CD4-positive, alpha-beta T cell treated with Interleukin-6 at 100 ng/mL for 8 hours (primary cell): ENCODE measurements around the gene DHRS7.
"Not testable (repeated sequence)": the region's sequence is repeated elsewhere in the genome, so short reads cannot be mapped to it uniquely, and the experiment has no call there.

Experiments used
- DNase-seq: peaks from one replicate; pipeline ENCODE4 v3.0.0-alpha.2; 2020; ENCODE audit warnings: mixed read lengths, low spot score

The DHRS7 gene

DNA sequence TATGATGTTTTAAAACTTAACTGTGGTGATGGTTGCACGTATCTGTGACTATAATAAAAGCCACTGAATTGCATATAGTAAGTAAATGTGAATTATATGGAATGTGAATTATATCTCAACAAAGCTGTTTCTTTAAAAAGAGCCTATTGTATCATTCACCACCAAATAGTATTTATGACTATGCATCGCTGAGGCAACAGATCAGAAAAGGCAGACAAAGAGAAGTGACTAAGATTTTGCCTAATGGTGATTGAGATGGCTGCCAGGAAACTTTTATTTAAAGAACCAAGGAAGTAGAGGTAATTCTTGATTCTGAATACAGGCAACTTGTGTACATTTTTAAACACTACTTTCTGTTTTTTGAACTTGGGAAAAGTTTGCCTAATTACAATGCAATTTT, 31.7 kb downstream of the DHRS7 start:
- DNase-seq, result no peak

GRCh38 chr14:60125918-60126317, 39.3 kb downstream of the DHRS7 start:
- no peak for DNase-seq

DNA sequence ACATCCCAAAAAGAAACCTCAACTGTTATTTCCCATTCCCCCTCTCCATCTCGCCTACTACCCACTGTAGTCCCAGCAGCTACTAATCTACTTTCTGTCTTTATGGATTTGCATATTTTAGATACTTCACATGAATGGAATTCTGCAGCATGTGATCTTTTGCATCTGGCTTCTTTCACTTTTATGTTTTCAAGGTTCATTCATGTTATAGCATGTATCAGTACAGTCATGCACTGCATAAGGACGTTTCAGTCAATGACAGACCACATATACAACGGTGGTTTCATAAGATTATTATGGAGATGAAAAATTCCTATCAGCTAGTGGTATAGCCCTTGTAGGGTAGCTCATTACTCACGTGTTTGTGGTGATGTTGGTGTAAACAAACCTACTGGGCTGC, 49.0 kb downstream of the DHRS7 start:
- no peak for DNase-seq

DNA sequence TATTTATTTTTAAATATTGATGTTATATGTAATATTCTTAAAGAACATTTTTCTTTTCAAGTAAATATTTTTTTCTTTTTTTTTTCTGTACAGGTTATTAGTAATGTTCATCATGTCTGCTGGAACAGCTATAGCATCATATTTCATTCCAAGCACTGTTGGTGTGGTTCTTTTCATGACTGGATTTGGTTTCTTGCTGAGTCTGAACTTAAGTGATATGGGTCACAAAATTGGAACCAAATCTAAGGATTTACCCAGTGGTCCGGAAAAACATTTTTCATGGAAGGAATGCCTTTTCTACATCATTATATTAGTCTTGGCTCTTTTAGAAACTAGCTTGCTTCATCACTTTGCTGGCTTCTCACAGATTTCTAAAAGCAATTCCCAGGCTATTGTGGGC, 50.3 kb downstream of the DHRS7 start:
- DNase-seq, result no peak

DNA sequence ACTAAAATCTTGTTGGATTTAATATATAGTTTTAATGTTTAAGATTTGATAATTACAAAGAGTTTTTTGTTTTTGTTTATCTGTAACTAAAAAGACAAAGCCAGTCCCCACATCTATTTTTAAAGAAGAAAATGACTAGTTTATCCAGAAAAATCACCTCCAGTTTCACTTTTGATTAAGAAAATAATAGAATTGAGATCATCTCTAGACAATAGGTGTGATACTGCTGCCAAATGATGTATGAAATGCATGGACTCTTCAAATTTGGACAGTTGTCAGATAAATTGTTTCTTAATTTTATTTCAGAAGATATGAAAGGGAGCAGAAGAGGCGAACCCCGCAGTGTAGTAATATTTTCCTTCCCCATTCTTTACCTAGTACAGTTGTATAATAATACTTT, 53.5 kb downstream of the DHRS7 start:
- DNase-seq, result no peak

DNA sequence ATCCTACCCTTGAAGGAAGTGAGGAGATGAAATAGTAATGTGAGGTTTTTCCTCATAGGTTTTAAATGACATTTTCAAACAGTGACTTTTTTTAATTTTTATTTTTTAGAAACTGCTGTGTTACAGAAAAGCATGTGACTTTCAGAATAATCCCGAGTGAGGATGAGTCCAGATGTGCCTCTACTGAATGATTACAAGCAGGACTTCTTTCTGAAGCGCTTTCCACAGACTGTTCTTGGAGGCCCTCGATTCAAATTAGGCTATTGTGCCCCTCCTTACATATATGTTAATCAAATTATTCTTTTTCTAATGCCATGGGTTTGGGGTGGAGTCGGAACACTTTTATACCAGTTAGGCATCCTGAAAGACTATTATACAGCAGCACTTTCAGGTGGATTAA, 57.7 kb downstream of the DHRS7 start:
- DNase-seq, result no peak

DNA sequence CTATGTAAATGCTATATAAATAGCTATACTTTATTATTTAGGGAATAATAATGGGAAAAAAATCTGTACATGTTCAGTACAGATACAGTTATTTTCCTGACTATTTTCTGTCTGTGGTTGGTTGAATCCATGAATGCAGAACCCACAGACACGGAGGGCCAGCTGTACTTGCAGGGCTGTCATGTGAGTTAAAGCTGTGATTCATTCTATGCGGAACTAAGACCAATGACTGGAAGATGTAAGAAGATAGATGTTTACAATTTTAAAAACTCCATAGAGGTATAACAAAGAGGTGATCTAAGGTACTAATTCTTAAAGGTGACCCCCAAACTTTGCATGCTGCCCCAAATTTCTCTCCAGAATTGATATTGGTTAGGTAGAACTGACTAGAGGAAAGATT, 58.9 kb downstream of the DHRS7 start:
- DNase-seq, result no peak

DNA sequence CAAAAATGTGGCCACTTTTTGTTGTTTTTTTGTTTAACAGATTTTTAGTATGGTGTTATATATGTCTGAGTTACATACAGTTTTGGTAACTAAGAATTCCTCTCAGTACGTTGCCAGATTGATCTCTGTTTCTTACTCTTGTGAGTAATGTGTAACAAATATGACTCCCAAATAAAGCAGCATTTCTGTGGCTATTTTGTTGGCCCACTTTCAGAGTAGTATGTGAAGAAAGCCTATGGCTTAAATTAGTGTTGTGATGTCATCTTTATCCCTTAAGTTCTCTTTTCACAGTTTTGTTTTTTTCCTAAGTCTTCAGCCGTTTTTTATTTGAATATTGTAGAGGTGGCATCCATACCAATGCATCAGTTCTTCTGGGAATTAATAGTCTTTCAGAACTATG, 62.8 kb downstream of the DHRS7 start:
- no peak for DNase-seq

- no peak for DNase-seq
Observed at GRCh38 chr14:60101786-60102185, 63.4 kb downstream of the DHRS7 start.

DNA sequence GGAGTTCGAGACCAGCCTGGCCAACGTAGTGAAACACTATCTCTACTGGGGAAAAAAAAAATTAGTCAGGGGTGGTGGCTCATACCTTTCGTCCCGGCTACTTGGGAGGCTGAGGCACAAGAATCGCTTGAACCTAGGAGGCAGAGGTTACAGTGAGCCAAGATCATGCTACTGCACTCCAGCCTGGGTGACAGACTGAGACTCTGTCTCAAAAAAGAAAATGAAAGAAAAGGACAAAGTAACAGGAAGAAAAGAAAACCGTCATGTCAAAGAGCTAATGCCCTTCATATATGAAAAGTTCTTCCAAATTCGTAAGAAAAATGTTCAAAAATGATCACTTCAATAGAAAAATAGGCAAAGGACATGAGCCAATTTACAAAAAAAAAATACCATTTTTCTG, 65.3 kb downstream of the DHRS7 start:
- DNase-seq, result not testable (repeated sequence)

- no peak for DNase-seq
Observed at GRCh38 chr14:60097974-60098373, 67.2 kb downstream of the DHRS7 start.

- no peak for DNase-seq
Observed at GRCh38 chr14:60095781-60096450, 69.3 kb downstream of the DHRS7 start.

GRCh38 chr14:60095231-60095630, 70.0 kb downstream of the DHRS7 start:
- no peak for DNase-seq

GRCh38 chr14:60094306-60094897, 70.8 kb downstream of the DHRS7 start:
- no peak for DNase-seq
